ENCODE measurements around the gene ARL8B. TPM values are rescaled to one million over a fixed set of nuclear protein-coding genes. Genes with fewer than 3 reads are reported as not detected.

The ARL8B gene
- polyA plus RNA-seq, 1 donor (not counting 4 experiments of a cell fraction or from before 2014, with no cell fraction given): 102 TPM

- Histone ChIP-seq H3K27ac (ENCODE audit: control insufficient read depth, insufficient read depth, low read length) (no peak overlapping the region), H3K9ac (ENCODE audit: control insufficient read depth, extremely low read depth, insufficient read depth, low read length) (no peak overlapping the region), H3K4me3 (ENCODE audit: control insufficient read depth in 2 of 3, extremely low read depth in 1 of 3, insufficient read depth in 2 of 3, low read depth in 1 of 3, low read length in 3 of 3) (no peak overlapping the region), H3K27me3 (ENCODE audit: control insufficient read depth, extremely low read depth, insufficient read depth, low read length) (no peaks in the 10 kb centered on the region), H3K9me3 (ENCODE audit: control insufficient read depth, low read depth, low read length) (no peaks in the 10 kb centered on the region), H2AFZ (ENCODE audit: control insufficient read depth, low read length) (no peak overlapping the region), H3K79me2 (ENCODE audit: control insufficient read depth, insufficient read depth, low read length) (peaks cover 75% of the 10 kb centered on the region), H3K9me1 (ENCODE audit: control insufficient read depth, extremely low read depth, insufficient read depth, low read length) (peaks cover 2% of the 10 kb centered on the region), H3K4me2 (ENCODE audit: control insufficient read depth, extremely low read depth, insufficient read depth, low read depth, low read length) (no peak overlapping the region), H3K4me1 (ENCODE audit: control insufficient read depth, extremely low read depth, insufficient read depth, low read length) (no peaks in the 10 kb centered on the region), H4K20me1 (ENCODE audit: control insufficient read depth, extremely low read depth, insufficient read depth, low read length) (peaks cover 8% of the 10 kb centered on the region), H3K36me3 (ENCODE audit: control insufficient read depth in 2 of 2, extremely low read depth in 1 of 2, insufficient read depth in 2 of 2, low read length in 2 of 2) (peaks cover 9 to 10% of the 10 kb centered on the region in 2 experiments)
- FAIRE-seq: no peak
- dilution Hi-C loops (cut with MboI; ENCODE audit: extremely low pct_ligation_motif_present, low sequenced_read_pairs): no loop called here
- no peak for DNase-seq (ENCODE audit: low read depth, low spot score)
- TF ChIP-seq EZH2 (IDR thresholded peaks at IDR 0.05; ENCODE audit: low read length) (no peak), CTCF (optimal IDR thresholded peaks at IDR 0.05 in 1 of 3, IDR thresholded peaks at IDR 0.05 in 1 of 3, conservative IDR thresholded peaks at IDR 0.05 in 1 of 3; ENCODE audit: extremely low read depth in 1 of 3, insufficient read depth in 2 of 3, low read length in 3 of 3) (no peak)
Observed at GRCh38 chr3:5168110-5168509, 46.0 kb downstream of the ARL8B start.

GRCh38 chr3:5169807-5170206 lies 47.7 kb downstream of the ARL8B start:
- H3K9ac ChIP-seq (ENCODE audit: control insufficient read depth, extremely low read depth, insufficient read depth, low read length): no peak overlapping the region
- H3K27ac ChIP-seq (ENCODE audit: control insufficient read depth, insufficient read depth, low read length): no peak overlapping the region
- H3K4me2 ChIP-seq (ENCODE audit: control insufficient read depth, extremely low read depth, insufficient read depth, low read depth, low read length): no peak overlapping the region
- TF ChIP-seq CTCF (optimal IDR thresholded peaks at IDR 0.05 in 1 of 3, IDR thresholded peaks at IDR 0.05 in 1 of 3, conservative IDR thresholded peaks at IDR 0.05 in 1 of 3; ENCODE audit: extremely low read depth in 1 of 3, insufficient read depth in 2 of 3, low read length in 3 of 3): no peak
- H3K4me1 ChIP-seq (ENCODE audit: control insufficient read depth, extremely low read depth, insufficient read depth, low read length): no peaks in the 10 kb centered on the region
- H3K4me3 ChIP-seq (ENCODE audit: control insufficient read depth in 2 of 3, extremely low read depth in 1 of 3, insufficient read depth in 2 of 3, low read depth in 1 of 3, low read length in 3 of 3): no peak overlapping the region
- H3K79me2 ChIP-seq (ENCODE audit: control insufficient read depth, insufficient read depth, low read length): peaks cover 58% of the 10 kb centered on the region
- H3K9me1 ChIP-seq (ENCODE audit: control insufficient read depth, extremely low read depth, insufficient read depth, low read length): no peaks in the 10 kb centered on the region
- no peaks in the 10 kb centered on the region for H3K9me3 ChIP-seq (ENCODE audit: control insufficient read depth, low read depth, low read length)
- DNase-seq (ENCODE audit: low read depth, low spot score) (no peak), FAIRE-seq (no peak)
- no peak overlapping the region for H2AFZ ChIP-seq (ENCODE audit: control insufficient read depth, low read length)
- no peaks in the 10 kb centered on the region for H3K27me3 ChIP-seq (ENCODE audit: control insufficient read depth, extremely low read depth, insufficient read depth, low read length)
- peaks cover 5% of the 10 kb centered on the region for H4K20me1 ChIP-seq (ENCODE audit: control insufficient read depth, extremely low read depth, insufficient read depth, low read length)
- H3K36me3 ChIP-seq (ENCODE audit: control insufficient read depth in 2 of 2, extremely low read depth in 1 of 2, insufficient read depth in 2 of 2, low read length in 2 of 2): peaks cover 10% of the 10 kb centered on the region in 2 experiments
- dilution Hi-C loops (cut with MboI; ENCODE audit: extremely low pct_ligation_motif_present, low sequenced_read_pairs): no loop called here

Data from keratinocyte (primary cell).